ENCODE data around the gene MYL12B.
"Not testable (repeated sequence)": the region's sequence is repeated elsewhere in the genome, so short reads cannot be mapped to it uniquely, and the experiment has no call there.

Gene MYL12B

GRCh38 chr18:3261373-3262233 is at the start of gene MYL12B:
TSS of gene MYL12B (plus strand) at chr18:3262133. CDS start at chr18:3272899, 10,766 bp downstream.
- peak; percentile 81 for DNase-seq

- no peak for DNase-seq
Observed at GRCh38 chr18:3212657-3213056, 49.3 kb upstream of the MYL12B start.

GRCh38 chr18:3213300-3214059 is 48.5 kb upstream of the MYL12B start:
- DNase-seq: peak; percentile 17

- DNase-seq: no peak
Observed at GRCh38 chr18:3214855-3215637, 46.9 kb upstream of the MYL12B start.

- DNase-seq: no peak
Observed at GRCh38 chr18:3216987-3217386, 44.9 kb upstream of the MYL12B start.

GRCh38 chr18:3217948-3218647 is 43.8 kb upstream of the MYL12B start:
- DNase-seq: no peak

- DNase-seq: no peak
Observed at GRCh38 chr18:3218819-3219218, 43.1 kb upstream of the MYL12B start.

GRCh38 chr18:3219241-3219630 is 42.7 kb upstream of the MYL12B start:
- DNase-seq: no peak

GRCh38 chr18:3219631-3220335 is 42.1 kb upstream of the MYL12B start, which contains the start of gene MYOM1:
TSS of gene MYOM1 (minus strand) at chr18:3219968. CDS start at chr18:3215223, 4,745 bp downstream.
- DNase-seq: no peak

- DNase-seq: not testable (repeated sequence)
Observed at GRCh38 chr18:3220868-3221267, 41.1 kb upstream of the MYL12B start.

GRCh38 chr18:3221496-3221895 is 40.4 kb upstream of the MYL12B start:
- no peak for DNase-seq

- no peak for DNase-seq
Observed at GRCh38 chr18:3223356-3223755, 38.6 kb upstream of the MYL12B start.

- no peak for DNase-seq
Observed at GRCh38 chr18:3224223-3224622, 37.7 kb upstream of the MYL12B start.

GRCh38 chr18:3225588-3225987 is 36.3 kb upstream of the MYL12B start:
- no peak for DNase-seq

GRCh38 chr18:3226048-3226447 is 35.9 kb upstream of the MYL12B start:
- no peak for DNase-seq

- DNase-seq: no peak
Observed at GRCh38 chr18:3230401-3231334, 31.3 kb upstream of the MYL12B start.

GRCh38 chr18:3233004-3233403 is 28.9 kb upstream of the MYL12B start:
- DNase-seq: no peak

GRCh38 chr18:3233433-3234168 is 28.3 kb upstream of the MYL12B start:
- no peak for DNase-seq

GRCh38 chr18:3234457-3234856 is 27.5 kb upstream of the MYL12B start:
- DNase-seq: no peak

GRCh38 chr18:3235846-3236245 is 26.1 kb upstream of the MYL12B start:
- DNase-seq: no peak

Measured in CD4-positive, alpha-beta T cell treated with Interleukin-4 for 4 hours (primary cell).